Retinal pigment epithelial cell (primary cell): ENCODE results near the gene FAM193B.
A peak's percentile ranks its signal among the peaks of the same experiment; 100 is the strongest.

Experiments
- DNase-seq: peaks from one replicate; pipeline ENCODE4 v3.0.0-alpha.2; 2010; ENCODE audit warnings: low read depth
- H3K4me3 ChIP-seq: 2 replicates; pipeline ENCODE4 v1.5.1; 2011; ENCODE audit warnings: mild to moderate bottlenecking, low read length, control low read depth, moderate library complexity
- TF ChIP-seq, protein P1 (sequence below): conservative IDR thresholded peaks from 2 replicates; pipeline ENCODE4 v1.5.1; 2011; ENCODE audit warnings: low read depth, low read length, control low read depth, inconsistent platforms

Gene FAM193B

DNA sequence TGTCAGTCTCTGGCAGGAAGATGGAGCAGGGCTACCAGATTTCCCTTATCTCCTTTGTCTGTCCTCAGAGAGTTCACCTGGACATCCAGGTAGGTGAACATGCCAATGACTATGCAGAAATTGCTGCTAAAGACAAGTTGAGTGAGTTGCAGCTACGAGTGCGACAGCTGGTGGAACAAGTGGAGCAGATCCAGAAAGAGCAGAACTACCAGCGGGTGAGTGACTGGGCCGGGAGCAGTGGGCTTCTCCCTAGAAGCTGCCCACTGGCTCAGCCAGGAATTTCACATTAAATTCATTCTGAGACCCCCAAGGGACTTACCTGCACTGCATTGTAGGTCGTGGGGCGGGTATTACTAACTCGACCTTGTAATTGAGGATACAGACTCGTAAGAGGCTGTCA lies 39.7 kb upstream of the FAM193B start:
- DNase-seq, result no peak
- TF ChIP-seq, protein P1, sequence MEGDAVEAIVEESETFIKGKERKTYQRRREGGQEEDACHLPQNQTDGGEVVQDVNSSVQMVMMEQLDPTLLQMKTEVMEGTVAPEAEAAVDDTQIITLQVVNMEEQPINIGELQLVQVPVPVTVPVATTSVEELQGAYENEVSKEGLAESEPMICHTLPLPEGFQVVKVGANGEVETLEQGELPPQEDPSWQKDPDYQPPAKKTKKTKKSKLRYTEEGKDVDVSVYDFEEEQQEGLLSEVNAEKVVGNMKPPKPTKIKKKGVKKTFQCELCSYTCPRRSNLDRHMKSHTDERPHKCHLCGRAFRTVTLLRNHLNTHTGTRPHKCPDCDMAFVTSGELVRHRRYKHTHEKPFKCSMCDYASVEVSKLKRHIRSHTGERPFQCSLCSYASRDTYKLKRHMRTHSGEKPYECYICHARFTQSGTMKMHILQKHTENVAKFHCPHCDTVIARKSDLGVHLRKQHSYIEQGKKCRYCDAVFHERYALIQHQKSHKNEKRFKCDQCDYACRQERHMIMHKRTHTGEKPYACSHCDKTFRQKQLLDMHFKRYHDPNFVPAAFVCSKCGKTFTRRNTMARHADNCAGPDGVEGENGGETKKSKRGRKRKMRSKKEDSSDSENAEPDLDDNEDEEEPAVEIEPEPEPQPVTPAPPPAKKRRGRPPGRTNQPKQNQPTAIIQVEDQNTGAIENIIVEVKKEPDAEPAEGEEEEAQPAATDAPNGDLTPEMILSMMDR, result no peak
- H3K4me3 ChIP-seq, result no peak overlapping the region

- TF ChIP-seq, protein P1, result no peak
- H3K4me3 ChIP-seq, result no peak overlapping the region
- no peak for DNase-seq
Measured at GRCh38 chr5:177593511-177593910, 39.1 kb upstream of the FAM193B start.

GRCh38 chr5:177592905-177593304 lies 38.5 kb upstream of the FAM193B start:
- H3K4me3 ChIP-seq, result peak overlapping the region; percentile 94
- TF ChIP-seq, protein P1, result no peak
- no peak for DNase-seq

GRCh38 chr5:177592010-177592834 lies 37.9 kb upstream of the FAM193B start, which contains the start of gene TMED9:
Gene TMED9 (plus strand): TSS chr5:177592203. CDS start chr5:177592215, 12 bp downstream.
- peak within 1 kb of the TSS; percentile 94 for H3K4me3 ChIP-seq
- TF ChIP-seq, protein P1, result no peak
- no peak for DNase-seq

GRCh38 chr5:177591690-177592009 lies 37.3 kb upstream of the FAM193B start:
- TF ChIP-seq, protein P1, result no peak
- H3K4me3 ChIP-seq, result peak overlapping the region; percentile 94
- no peak for DNase-seq

GRCh38 chr5:177590406-177590805 lies 36.0 kb upstream of the FAM193B start:
- DNase-seq, result no peak
- TF ChIP-seq, protein P1, result no peak
- no peak overlapping the region for H3K4me3 ChIP-seq

GRCh38 chr5:177588413-177588909 lies 34.1 kb upstream of the FAM193B start:
- no peak overlapping the region for H3K4me3 ChIP-seq
- TF ChIP-seq, protein P1, result no peak
- no peak for DNase-seq
